Measurements from ENCODE around the gene QSOX2.

DNA sequence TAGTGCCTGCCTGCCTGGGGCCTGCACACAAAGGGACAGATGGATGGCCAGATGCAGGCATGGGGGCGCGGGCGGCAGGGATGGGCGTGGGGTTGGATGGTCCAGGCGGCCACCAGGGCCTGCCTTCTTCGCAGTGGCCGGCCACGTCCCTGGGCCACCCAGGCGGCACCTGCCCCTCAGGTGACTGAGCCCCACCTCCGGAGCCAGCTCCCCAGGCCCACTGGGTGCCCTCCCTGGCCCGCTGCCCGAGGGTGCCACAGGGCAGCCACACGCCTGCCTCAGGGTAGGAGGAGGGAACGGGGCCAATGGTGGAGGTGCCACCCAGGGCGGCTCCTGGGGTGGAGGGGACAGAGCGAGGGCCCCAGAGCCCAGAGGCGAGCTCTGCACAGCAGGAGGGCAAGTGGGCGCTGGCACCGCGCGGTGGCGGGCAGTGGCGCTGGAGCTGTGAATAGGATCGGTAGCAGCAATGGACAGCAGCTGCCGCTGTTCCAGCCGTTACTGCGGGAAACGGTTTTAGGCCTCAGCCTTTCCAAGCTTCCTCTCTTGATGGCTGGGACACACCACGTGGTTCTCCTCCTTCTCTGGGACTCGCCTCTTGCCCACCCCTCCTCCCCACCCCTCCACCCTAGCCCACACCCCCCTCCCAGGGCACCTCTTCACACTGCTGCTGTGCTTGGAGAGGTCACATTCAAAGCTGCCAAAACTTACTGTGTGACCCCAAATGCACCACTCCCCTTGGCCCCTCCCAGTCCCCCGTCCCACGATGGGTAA is 59.8 kb downstream of the QSOX2 start:
- TF ChIP-seq CTCF (IDR thresholded peaks at IDR 0.05) (no peak), POLR2A (IDR thresholded peaks at IDR 0.05) (no peak)

Measured in body of pancreas (tissue), 4 donors.